Chondrocyte (in vitro differentiated cells): ENCODE data around the gene SCP2. TPM values are rescaled to one million over a fixed set of nuclear protein-coding genes. Genes with fewer than 3 reads are reported as not detected.

ENCODE experiments used
- DNase-seq: peaks from one replicate; pipeline ENCODE4 v3.0.0; 2021; ENCODE audit warnings: mixed read lengths, low spot score
- H3K27ac Mint-ChIP-seq: one replicate; pipeline ENCODE4 v1.8.0; 2021; ENCODE audit warnings: mild to moderate bottlenecking, moderate library complexity, mixed read lengths; ENCODE audit not compliant: unreplicated experiment
- H3K27me3 Mint-ChIP-seq: 2 replicates; pipeline ENCODE4 v1.8.0; 2021; ENCODE audit warnings: low read depth, mixed read lengths
- H3K36me3 Mint-ChIP-seq: 2 replicates; pipeline ENCODE4 v1.8.0; 2021; ENCODE audit warnings: low read depth, mixed read lengths
- H3K4me1 Mint-ChIP-seq: 2 replicates; pipeline ENCODE4 v1.8.0; 2021; ENCODE audit warnings: low read depth, mild to moderate bottlenecking, mixed read lengths
- H3K4me3 Mint-ChIP-seq: one replicate; pipeline ENCODE4 v1.8.0; 2021; ENCODE audit warnings: mild to moderate bottlenecking, moderate library complexity, mixed read lengths; ENCODE audit not compliant: unreplicated experiment
- H3K9me3 Mint-ChIP-seq: 2 replicates; pipeline ENCODE4 v1.8.0; 2021; ENCODE audit warnings: low read depth, mixed read lengths
- total RNA-seq: library from RNA; stranded (reverse); gene quantifications from 3 replicates; pipeline ENCODE4 v1.2.1, GENCODE V29; 2021
- TF ChIP-seq, protein P1 (sequence below): fragments of 200-600 bp; sonication (generic); IDR thresholded peaks from 2 replicates; pipeline ENCODE4 v1.5.0; 2021; ENCODE audit warnings: antibody characterized with exemption, mild to moderate bottlenecking, moderate library complexity

Gene SCP2
- total RNA-seq, 1 donor from 2014 or later = 87.4 TPM

DNA sequence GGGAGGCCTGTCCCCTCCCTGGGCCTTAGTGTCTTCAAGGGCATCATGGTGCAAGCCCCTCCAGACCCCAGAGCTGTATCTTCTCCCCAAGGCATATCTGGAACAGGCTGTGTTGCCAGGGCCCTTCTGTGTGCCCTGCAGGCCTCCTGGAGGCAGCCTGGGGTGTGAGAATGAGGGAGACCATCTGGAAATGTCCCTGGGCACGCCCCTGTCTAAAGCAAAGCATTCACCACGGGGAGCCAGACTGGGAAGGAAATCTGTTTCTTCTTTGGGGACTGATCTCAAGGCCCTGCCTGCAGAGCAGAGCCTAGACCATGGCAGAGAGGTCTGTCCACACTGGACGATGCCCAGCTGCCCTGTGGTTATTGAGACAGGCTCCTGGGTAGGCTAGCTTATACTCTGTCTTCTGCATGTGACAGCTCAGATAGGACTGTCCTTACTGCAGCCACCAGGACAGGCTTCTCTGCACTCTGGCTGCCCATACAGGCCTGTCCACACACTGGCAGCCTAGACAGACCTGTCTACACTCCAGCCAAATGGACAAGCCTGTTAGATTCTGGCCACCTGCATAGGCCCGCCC, 159.5 kb downstream of the SCP2 start:
- Mint-ChIP-seq H3K36me3 (peaks cover 5% of the 10 kb centered on the region), H3K9me3 (no peaks in the 10 kb centered on the region), H3K4me1 (peaks cover 12% of the 10 kb centered on the region), H3K4me3 (no peak overlapping the region), H3K27me3 (no peaks in the 10 kb centered on the region), H3K27ac (no peak overlapping the region)
- DNase-seq = no peak
- TF ChIP-seq, protein P1, sequence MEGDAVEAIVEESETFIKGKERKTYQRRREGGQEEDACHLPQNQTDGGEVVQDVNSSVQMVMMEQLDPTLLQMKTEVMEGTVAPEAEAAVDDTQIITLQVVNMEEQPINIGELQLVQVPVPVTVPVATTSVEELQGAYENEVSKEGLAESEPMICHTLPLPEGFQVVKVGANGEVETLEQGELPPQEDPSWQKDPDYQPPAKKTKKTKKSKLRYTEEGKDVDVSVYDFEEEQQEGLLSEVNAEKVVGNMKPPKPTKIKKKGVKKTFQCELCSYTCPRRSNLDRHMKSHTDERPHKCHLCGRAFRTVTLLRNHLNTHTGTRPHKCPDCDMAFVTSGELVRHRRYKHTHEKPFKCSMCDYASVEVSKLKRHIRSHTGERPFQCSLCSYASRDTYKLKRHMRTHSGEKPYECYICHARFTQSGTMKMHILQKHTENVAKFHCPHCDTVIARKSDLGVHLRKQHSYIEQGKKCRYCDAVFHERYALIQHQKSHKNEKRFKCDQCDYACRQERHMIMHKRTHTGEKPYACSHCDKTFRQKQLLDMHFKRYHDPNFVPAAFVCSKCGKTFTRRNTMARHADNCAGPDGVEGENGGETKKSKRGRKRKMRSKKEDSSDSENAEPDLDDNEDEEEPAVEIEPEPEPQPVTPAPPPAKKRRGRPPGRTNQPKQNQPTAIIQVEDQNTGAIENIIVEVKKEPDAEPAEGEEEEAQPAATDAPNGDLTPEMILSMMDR = no peak

DNA sequence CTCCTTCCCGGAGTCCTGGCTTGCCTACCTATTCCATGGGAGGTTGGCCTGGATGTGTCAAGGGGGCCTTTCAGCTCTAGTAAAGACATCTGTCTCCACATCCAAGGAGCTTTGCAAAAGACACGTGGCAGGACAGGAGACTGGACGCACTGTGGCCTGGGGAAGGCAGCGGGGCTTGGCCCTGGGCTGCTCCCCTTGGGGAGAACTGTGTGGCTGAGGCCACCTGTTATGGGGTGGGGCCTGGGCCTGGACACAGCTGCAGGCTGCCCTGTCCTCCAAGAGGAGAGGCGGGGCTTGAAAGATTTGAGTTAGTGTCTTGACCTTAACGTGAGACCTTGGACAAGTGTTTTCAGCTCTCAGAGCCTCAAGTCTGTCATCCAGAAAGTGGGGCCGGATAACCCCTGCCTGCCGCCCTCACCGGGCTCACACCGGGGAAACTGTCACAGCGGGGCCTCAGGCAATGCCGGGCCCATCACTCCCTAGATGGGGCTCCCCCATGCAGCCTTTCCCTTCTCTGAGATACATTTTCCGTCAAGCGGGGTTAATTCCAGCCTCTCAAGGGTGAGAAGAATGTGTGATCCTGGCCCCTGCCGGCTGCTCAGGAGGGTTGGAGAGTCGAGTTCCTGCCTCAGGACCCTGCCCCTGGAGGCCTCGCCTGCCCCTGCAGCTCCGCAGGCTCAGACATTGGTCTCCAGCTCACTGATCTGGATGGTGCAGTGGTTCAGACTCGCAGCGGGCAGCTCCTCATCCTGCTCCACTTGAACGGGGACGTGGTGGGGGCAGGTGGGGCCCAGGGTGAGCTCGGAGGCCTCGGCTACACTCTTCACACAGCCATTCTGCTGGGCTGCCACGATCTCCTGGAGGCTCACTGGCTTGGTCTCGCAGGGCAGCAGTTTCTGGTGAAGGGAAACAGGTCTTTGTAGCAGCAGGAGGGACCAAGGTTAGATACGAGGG, 160.5 kb downstream of the SCP2 start:
- DNase-seq = no peak
- Mint-ChIP-seq H3K4me3 (no peak overlapping the region), H3K27me3 (no peaks in the 10 kb centered on the region), H3K4me1 (peaks cover 12% of the 10 kb centered on the region), H3K27ac (no peak overlapping the region), H3K36me3 (peaks cover 5% of the 10 kb centered on the region), H3K9me3 (no peaks in the 10 kb centered on the region)
- TF ChIP-seq, protein P1 = no peak

GRCh38 chr1:53088616-53089300, 161.7 kb downstream of the SCP2 start:
- Mint-ChIP-seq H3K4me1 (peaks cover 12% of the 10 kb centered on the region), H3K27me3 (no peaks in the 10 kb centered on the region), H3K27ac (no peak overlapping the region), H3K36me3 (peaks cover 5% of the 10 kb centered on the region), H3K4me3 (no peak overlapping the region), H3K9me3 (no peaks in the 10 kb centered on the region)
- TF ChIP-seq, protein P1 = no peak
- no peak for DNase-seq

- Mint-ChIP-seq H3K9me3 (no peaks in the 10 kb centered on the region), H3K4me3 (no peak overlapping the region), H3K4me1 (peaks cover 12% of the 10 kb centered on the region), H3K36me3 (peaks cover 3% of the 10 kb centered on the region), H3K27me3 (no peaks in the 10 kb centered on the region), H3K27ac (no peak overlapping the region)
- DNase-seq = no peak
- TF ChIP-seq, protein P1 = no peak
Measured at GRCh38 chr1:53089478-53090226, 162.6 kb downstream of the SCP2 start.
